SK-N-SH treated with all-trans-retinoic acid at 6 μM for 48 hours (cell line): ENCODE results near the gene CCP110.

ENCODE experiments used
- ATAC-seq: fragments of 200-7000 bp; cut with Tn5 transposase; 3 replicates; pipeline ENCODE4 v1.9.1; 2020; ENCODE audit warnings: mild to moderate bottlenecking, moderate library complexity
- BACH2 ChIP-seq: fragments of 250-450 bp; sonication (Bioruptor Pico); IDR thresholded peaks from 2 replicates; pipeline ENCODE4 v1.9.0; 2021; ENCODE audit warnings: mild to moderate bottlenecking, borderline replicate concordance
- CREB5 ChIP-seq: fragments of 250-450 bp; sonication (Bioruptor Pico); IDR thresholded peaks from 2 replicates; pipeline ENCODE4 v1.5.1; 2020; ENCODE audit warnings: low read depth, mild to moderate bottlenecking, moderate library complexity
- CSDC2 ChIP-seq: fragments of 250-450 bp; sonication (Bioruptor Pico); IDR thresholded peaks from 2 replicates; pipeline ENCODE4 v1.5.0; 2020; ENCODE audit warnings: mild to moderate bottlenecking, moderate library complexity
- CSRNP3 ChIP-seq: fragments of 250-450 bp; sonication (Bioruptor Pico); IDR thresholded peaks from 2 replicates; pipeline ENCODE4 v1.5.1; 2021; ENCODE audit warnings: mild to moderate bottlenecking, moderate library complexity
- GLIS3 ChIP-seq: fragments of 250-450 bp; sonication (Bioruptor Pico); IDR thresholded peaks from 2 replicates; pipeline ENCODE4 v1.5.0; 2020; ENCODE audit warnings: mild to moderate bottlenecking, moderate library complexity
- OSR1 ChIP-seq: fragments of 250-450 bp; sonication (Bioruptor Pico); IDR thresholded peaks from 2 replicates; pipeline ENCODE4 v1.8.0; 2022; ENCODE audit warnings: moderate library complexity, mild to moderate bottlenecking, inconsistent platforms
- PATZ1 ChIP-seq: fragments of 250-450 bp; sonication (Bioruptor Pico); IDR thresholded peaks from 2 replicates; pipeline ENCODE4 v1.8.0; 2020; ENCODE audit warnings: mild to moderate bottlenecking, moderate library complexity, borderline replicate concordance
- POU6F1 ChIP-seq: fragments of 250-450 bp; sonication (Bioruptor Pico); IDR thresholded peaks from 2 replicates; pipeline ENCODE4 v1.8.0; 2021; ENCODE audit warnings: low read depth, mild to moderate bottlenecking, moderate library complexity, borderline replicate concordance
- PPARA ChIP-seq: fragments of 250-450 bp; sonication (Bioruptor Pico); IDR thresholded peaks from 2 replicates; pipeline ENCODE4 v1.5.0; 2020; ENCODE audit warnings: mild to moderate bottlenecking, borderline replicate concordance
- RARB ChIP-seq: fragments of 250-450 bp; sonication (Bioruptor Pico); IDR thresholded peaks from 2 replicates; pipeline ENCODE4 v1.8.0; 2021; ENCODE audit warnings: mild to moderate bottlenecking, moderate library complexity
- SNAI2 ChIP-seq: fragments of 250-450 bp; sonication (Bioruptor Pico); IDR thresholded peaks from 2 replicates; pipeline ENCODE4 v1.5.0; 2020; ENCODE audit warnings: mild to moderate bottlenecking, moderate library complexity
- TCF4 ChIP-seq: fragments of 250-450 bp; sonication (Bioruptor Pico); IDR thresholded peaks from 2 replicates; pipeline ENCODE4 v1.8.0; 2021; ENCODE audit warnings: mild to moderate bottlenecking, moderate library complexity, borderline replicate concordance
- TOX ChIP-seq: fragments of 250-450 bp; sonication (Bioruptor Pico); IDR thresholded peaks from 2 replicates; pipeline ENCODE4 v1.8.0; 2021; ENCODE audit warnings: mild to moderate bottlenecking, moderate library complexity, borderline replicate concordance
- ZC3H10 ChIP-seq: fragments of 250-450 bp; sonication (Bioruptor Pico); IDR thresholded peaks from 2 replicates; pipeline ENCODE4 v1.5.1; 2021; ENCODE audit warnings: mild to moderate bottlenecking, moderate library complexity
- ZNF565 ChIP-seq: fragments of 450-650 bp; formaldehyde crosslinking; conservative IDR thresholded peaks from 2 replicates; pipeline ENCODE4 v1.5.0; 2020; ENCODE audit warnings: low read depth, mild to moderate bottlenecking, moderate library complexity
- ZNF70 ChIP-seq: fragments of 450-650 bp; formaldehyde crosslinking; IDR thresholded peaks from 2 replicates; pipeline ENCODE4 v1.5.0; 2020; ENCODE audit warnings: mild to moderate bottlenecking, moderate library complexity
- ZNF8 ChIP-seq: fragments of 450-650 bp; formaldehyde crosslinking; IDR thresholded peaks from 2 replicates; pipeline ENCODE4 v1.5.0; 2020; ENCODE audit warnings: mild to moderate bottlenecking, moderate library complexity
- TF ChIP-seq, protein P1 (sequence below): fragments of 250-450 bp; sonication (Bioruptor Pico); IDR thresholded peaks from 2 replicates; pipeline ENCODE4 v1.5.0; 2020; ENCODE audit warnings: mild to moderate bottlenecking, moderate library complexity

CCP110 gene

GRCh38 chr16:19515757-19516156, 8.0 kb upstream of the CCP110 start:
- ATAC-seq = no peak

DNA sequence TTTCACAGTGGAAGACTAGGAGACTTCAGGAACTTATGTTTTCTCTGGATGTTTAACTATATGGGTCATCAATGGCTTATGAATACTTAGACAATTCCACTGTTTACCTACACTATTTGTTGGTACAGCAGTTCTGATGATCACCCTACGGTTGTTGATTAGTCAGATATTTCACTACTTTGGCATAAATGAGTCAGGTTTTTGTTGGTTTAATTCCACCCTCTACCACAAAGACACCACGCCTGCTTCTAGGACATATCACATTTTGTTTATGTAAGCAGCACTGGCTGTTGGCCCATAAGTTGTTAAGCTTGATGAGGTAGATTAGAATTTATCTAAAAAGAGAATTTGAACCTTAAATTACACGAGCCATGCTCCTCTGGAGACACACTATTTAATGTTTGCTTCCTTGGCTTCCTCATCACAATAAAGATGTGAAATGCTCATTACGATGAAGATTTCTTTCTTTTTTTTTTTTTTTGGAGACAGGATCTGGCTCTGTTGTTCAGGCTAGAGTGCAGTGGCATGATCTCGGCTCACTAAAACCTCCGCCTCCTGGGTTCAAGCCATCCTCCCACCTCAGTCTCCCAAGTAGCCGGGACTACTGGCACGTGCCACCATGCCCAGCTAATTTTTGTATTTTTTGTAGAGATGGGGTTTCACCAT, 6.2 kb upstream of the CCP110 start:
- ATAC-seq = no peak
- no peak for TF ChIP-seq ZNF8 (CRISPR knock-in tag)
- no peak for TF ChIP-seq ZNF565 (CRISPR knock-in tag)
- TF ChIP-seq ZC3H10 (CRISPR knock-in tag) = no peak
- no peak for TF ChIP-seq PATZ1 (CRISPR knock-in tag)
- no peak for TF ChIP-seq TCF4 (CRISPR knock-in tag)
- no peak for TF ChIP-seq POU6F1 (CRISPR knock-in tag)
- TF ChIP-seq SNAI2 (CRISPR knock-in tag) = no peak
- TF ChIP-seq GLIS3 (CRISPR knock-in tag) = no peak
- no peak for TF ChIP-seq TOX
- no peak for TF ChIP-seq CSRNP3
- TF ChIP-seq, protein P1, sequence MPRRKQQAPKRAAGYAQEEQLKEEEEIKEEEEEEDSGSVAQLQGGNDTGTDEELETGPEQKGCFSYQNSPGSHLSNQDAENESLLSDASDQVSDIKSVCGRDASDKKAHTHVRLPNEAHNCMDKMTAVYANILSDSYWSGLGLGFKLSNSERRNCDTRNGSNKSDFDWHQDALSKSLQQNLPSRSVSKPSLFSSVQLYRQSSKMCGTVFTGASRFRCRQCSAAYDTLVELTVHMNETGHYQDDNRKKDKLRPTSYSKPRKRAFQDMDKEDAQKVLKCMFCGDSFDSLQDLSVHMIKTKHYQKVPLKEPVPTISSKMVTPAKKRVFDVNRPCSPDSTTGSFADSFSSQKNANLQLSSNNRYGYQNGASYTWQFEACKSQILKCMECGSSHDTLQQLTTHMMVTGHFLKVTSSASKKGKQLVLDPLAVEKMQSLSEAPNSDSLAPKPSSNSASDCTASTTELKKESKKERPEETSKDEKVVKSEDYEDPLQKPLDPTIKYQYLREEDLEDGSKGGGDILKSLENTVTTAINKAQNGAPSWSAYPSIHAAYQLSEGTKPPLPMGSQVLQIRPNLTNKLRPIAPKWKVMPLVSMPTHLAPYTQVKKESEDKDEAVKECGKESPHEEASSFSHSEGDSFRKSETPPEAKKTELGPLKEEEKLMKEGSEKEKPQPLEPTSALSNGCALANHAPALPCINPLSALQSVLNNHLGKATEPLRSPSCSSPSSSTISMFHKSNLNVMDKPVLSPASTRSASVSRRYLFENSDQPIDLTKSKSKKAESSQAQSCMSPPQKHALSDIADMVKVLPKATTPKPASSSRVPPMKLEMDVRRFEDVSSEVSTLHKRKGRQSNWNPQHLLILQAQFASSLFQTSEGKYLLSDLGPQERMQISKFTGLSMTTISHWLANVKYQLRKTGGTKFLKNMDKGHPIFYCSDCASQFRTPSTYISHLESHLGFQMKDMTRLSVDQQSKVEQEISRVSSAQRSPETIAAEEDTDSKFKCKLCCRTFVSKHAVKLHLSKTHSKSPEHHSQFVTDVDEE (CRISPR knock-in tag) = no peak
- TF ChIP-seq BACH2 = no peak
- no peak for TF ChIP-seq CSDC2
- no peak for TF ChIP-seq CREB5
- TF ChIP-seq ZNF70 (CRISPR knock-in tag) = no peak
- TF ChIP-seq OSR1 = no peak

More at GRCh38 chr16:19515757-19516156, 8.0 kb upstream of the CCP110 start:
- TF ChIP-seq OSR1 (no peak), GLIS3 (CRISPR knock-in tag) (no peak), TCF4 (CRISPR knock-in tag) (no peak), PPARA (CRISPR knock-in tag) (no peak), RARB (CRISPR knock-in tag) (no peak), ZC3H10 (CRISPR knock-in tag) (no peak), TOX (no peak), ZNF8 (CRISPR knock-in tag) (no peak), ZNF565 (CRISPR knock-in tag) (no peak)
- TF ChIP-seq, protein P1 (CRISPR knock-in tag) = no peak
